ENCODE results near the gene RPL19.

The RPL19 gene

GRCh38 chr17:39222866-39223834, 23.1 kb downstream of the RPL19 start:
- DNase-seq (ENCODE audit: extremely low read depth in 1 of 2, low read depth in 1 of 2): no peak

DNA sequence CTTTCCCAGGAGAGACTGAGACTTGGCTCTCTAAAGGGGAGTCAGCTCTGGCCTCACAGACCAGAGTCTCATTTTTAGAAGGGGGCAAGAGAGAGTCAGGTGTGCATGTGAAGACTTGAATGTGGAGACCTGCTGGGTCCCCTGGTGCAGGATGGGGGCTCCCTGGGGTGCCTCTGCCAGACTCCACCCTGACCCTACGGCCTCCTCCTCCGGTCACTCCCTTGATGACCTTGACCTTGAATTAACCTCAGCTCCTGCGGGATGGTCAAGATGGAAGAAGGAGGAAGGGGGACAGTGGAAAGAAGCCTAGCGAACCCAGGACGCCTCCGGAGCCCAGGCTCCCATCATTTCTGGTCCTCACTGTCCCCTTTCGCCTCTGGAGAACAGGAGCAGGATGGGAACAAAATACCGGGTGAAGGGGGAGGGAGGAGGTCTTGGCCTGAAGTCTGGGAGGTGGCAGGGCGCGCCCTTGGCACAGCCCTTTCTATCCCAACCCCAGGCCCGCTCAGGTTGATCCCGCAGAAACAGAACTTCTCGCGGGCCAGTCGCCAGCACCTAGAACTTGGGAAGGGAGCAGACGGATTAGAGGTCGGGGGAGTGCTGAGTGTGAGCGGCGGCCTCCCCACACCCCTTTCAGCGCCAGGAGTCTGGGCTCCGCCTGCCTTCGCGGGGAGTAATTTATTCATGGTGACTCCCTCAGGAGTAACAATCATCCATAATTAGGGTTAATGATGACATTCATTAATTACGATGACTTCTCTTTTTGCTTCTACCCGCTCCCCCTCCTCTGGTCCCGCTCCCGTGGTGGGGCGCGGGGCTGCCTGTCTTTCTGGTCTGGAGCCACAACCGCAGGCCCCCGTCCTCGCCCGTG, 24.1 kb downstream of the RPL19 start:
- no peak for DNase-seq (ENCODE audit: extremely low read depth in 1 of 2, low read depth in 1 of 2)

GRCh38 chr17:39224778-39225307, 24.8 kb downstream of the RPL19 start:
- no peak for DNase-seq (ENCODE audit: extremely low read depth in 1 of 2, low read depth in 1 of 2)

DNA sequence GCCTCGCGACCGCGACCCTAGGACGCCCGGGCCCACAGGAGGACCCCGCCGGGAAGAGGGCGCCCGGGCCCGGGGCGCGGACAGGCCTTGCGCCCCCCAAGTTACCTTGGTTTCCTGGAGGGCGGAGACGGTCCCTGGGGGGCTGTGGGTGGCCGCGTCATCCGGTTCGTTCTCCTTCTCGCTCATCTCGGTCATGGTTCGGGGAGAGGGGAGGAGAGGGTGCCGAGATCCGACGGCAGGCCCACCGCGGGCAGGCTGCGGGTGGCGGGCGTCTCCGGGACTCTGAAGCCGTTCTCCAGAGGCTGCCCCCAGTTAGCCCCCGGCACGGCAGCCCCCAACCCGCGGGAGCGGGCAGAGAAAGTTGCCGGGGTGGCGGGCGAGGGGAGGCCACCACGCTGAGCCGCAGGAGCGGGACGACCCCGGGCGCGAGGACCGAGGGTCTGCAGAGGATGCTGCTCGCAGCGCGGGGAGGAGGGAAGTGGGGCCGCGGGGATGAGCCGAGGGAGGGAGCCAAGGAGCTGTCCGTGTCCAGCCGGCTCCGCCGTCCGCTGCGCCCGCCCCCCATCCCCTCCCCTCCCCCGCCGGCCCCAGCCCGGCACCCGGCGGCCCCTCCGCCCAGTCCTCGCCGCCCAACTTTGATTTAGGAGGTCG, 25.4 kb downstream of the RPL19 start, which contains the start of gene STAC2:
Gene STAC2 (minus strand): TSS at position 638 of the 651 bp plus-strand sequence. CDS start 443 bp downstream, at position 195.
- no peak for DNase-seq (ENCODE audit: extremely low read depth in 1 of 2, low read depth in 1 of 2)

DNA sequence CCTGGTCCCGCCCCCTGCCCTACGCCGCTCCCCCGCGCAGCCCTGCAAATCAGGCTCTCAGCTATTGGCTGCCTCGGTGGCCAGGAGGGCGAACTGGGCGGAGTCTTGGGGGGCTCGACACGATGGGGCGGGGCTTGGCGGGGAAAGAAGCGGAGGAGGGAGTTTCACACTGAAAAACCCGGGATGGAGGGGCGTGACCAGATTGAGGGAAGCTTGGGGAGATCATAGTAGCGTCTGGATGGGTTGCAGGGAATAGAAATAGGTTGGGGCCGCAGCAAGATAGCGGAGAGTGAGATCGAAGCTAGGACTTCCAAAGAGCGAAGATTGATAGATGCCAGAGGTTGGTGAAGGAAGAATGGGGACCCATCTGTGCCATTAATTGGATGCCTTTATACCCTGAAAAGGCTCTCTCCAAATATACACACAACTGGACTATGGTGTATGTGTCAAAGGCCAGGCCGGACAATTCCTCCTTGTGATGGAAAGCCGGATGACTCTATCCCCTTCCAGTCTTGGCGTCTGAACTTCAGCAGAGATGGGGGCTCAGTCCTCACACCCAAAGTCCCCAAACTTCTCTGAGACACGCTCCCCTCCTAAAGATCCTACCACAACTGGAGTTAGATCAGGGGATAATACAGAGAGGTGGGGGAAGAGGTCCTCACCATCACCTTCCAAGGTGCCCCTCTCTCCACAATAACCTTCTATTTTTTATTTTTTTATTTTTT, 26.0 kb downstream of the RPL19 start:
- DNase-seq (ENCODE audit: extremely low read depth in 1 of 2, low read depth in 1 of 2): peak; percentile 43 to 49

GRCh38 chr17:39227364-39227919, 27.4 kb downstream of the RPL19 start:
- DNase-seq (ENCODE audit: extremely low read depth in 1 of 2, low read depth in 1 of 2): no peak

DNA sequence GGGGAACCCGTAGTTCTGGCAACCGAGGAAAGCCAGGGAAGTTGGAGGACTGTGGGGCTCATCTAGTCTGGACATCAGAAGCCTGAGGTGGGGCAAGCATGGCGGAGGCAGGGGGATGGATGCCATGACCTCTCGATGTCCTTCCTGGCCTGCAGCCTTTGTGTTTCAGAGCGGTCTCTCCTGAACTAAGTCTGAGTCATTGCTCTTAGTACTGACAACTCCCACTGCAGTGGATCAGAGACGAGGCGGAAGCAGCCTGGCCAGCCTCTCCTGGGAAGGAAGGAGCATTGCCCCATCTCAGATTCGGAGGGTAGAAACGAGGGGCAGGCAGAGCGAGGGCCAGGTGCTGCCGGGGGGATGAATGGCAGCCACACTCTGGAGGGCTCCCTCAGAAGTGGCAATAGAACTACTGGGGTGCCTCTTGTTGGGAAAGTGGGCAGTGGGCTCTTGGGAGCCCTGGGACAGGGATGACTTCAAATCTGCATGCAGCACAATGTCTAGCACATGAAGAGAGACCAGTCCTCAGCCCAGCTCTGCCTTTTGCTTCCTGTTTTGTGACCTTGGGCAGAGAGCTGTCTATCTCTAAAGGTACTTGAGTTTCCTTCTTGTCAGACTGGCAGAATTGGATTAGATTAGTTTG, 29.3 kb downstream of the RPL19 start:
- no peak for DNase-seq (ENCODE audit: extremely low read depth in 1 of 2, low read depth in 1 of 2)

DNA sequence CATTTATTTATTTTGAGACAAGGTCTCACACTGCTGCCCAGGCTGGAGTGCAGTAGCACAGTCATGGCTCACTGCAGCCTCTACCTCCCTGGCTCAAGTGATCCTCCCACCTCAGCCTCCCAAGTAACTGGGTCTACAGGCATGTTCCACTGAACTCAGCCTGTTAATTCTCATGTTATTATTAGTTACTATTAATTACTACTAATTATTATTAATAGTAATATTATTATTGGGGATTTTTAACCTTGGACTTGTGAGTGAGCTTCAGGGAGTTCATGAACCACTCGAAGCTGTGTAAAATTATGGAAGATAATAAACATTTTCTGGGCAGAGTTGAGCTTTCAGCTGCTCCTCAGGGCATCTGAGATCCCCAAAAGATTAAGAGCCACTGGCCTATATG, 30.3 kb downstream of the RPL19 start:
- DNase-seq (ENCODE audit: extremely low read depth in 1 of 2, low read depth in 1 of 2): no peak

DNA sequence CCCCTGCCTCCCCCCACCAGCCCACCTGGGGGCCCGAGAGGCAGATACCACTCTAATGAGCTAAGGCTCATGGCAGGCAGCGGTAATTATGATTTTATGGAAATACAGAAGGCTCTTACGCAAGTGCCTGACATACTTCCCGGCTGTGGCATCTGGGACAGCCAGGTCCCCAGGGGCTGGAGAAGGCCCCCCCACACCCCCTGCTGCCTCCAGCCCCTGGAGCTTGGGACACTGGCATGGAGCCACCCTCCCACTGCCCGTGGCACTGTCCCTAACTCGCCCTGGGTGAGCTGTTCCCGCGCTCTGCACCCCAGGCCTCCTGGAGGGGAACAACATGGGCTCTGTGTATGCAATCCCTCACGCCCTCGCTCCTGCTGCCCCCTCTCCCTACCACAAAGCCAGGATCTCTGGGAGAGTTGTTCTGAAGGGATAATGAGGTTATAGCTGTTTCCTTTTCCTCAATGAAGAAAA, 31.0 kb downstream of the RPL19 start:
- no peak for DNase-seq (ENCODE audit: extremely low read depth in 1 of 2, low read depth in 1 of 2)

DNA sequence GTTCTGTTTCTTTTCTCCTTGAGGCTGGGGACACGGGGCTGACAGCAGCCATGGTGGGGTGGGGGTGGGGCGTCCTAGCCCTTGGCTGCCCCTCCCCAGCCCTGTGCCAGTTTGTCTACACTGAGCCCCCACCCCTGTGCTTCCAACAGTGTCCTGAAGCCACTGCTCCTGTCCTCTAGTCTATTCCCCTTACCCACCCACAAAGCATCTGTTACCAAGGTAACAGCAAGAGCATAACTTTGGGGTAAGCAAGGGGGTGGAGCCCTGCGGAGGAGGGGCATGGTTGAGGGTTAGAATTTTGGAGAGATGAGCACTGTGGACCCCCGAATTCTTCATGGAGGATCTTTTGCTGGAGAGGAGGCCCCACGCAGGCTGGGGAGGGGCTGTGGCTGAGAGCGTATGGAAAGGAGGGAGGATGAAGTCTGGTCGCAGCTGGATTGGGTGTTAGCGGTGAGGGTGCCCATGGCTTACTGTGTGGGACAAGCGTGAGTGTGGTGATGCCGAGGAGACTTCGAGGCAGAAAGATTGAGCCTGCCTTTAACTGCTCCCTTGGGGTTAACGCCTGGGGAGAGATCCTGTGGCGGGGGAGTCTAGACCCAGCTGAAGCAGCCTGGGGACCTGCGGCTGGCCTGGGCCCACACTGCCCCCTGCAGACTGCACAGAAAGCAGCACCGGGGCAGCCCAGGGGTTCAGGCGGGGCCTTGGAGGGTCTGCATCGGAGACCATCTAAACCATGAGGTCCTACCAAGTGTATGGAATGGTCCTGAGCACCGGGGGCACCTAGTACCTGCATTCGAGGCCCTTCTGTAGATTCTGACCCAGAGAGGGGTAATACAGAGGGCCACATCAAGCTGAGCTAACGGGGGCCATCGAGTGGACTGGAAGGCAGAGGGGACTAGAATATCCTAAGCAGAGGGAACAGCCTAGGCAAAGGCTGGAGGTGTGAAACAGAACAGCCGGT, 31.8 kb downstream of the RPL19 start:
- peak; percentile 34 to 39 for DNase-seq (ENCODE audit: extremely low read depth in 1 of 2, low read depth in 1 of 2)

GRCh38 chr17:39235555-39236449, 35.7 kb downstream of the RPL19 start:
- DNase-seq (ENCODE audit: extremely low read depth in 1 of 2, low read depth in 1 of 2): no peak

DNA sequence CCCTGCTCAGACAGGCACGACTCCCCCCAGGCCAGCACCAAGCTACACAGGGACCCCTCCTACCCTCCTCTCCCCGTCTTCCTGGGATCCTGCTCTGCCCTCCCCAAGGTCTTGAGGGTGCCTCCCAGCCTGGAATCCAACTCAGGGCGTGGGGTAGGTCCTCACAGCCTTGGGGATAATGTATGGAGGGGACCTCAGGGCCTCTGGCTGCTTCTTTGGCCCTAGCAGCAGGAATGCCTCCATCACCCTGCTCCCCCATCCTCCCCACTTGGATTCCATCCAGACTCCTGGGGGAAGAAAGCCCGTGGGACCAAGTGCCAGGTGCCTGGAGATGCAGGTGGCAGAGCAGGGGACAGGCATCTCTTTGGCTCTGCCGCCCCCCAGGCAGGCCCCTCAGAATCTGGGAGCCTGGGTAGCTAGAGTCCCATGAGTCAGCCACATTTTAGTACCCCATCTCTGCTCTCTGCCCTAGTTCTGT, 36.4 kb downstream of the RPL19 start:
- no peak for DNase-seq (ENCODE audit: extremely low read depth in 1 of 2, low read depth in 1 of 2)

DNA sequence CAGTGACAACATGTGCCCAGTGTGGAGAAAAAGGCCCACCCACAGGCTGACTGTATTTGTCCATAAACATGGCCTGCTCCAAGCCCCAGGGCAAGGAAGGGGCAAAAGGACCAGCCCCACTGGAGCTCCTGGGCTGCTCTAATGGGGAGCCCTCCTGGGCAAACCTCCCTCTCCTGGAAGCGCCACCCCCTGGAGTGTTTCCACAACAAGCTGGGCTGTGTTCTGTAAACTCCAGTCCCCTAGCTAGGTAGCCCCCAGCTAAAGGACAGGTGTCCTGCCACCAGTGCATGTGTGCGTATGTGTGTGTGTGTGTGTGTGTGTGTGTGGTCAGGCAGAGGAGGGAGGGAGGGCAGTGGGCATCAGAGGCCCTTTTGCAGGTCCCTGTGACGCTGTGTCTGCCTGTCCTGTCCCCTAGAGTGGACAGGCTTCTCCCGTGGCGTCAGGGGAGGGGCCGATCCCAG, 36.9 kb downstream of the RPL19 start:
- no peak for DNase-seq (ENCODE audit: extremely low read depth in 1 of 2, low read depth in 1 of 2)

DNA sequence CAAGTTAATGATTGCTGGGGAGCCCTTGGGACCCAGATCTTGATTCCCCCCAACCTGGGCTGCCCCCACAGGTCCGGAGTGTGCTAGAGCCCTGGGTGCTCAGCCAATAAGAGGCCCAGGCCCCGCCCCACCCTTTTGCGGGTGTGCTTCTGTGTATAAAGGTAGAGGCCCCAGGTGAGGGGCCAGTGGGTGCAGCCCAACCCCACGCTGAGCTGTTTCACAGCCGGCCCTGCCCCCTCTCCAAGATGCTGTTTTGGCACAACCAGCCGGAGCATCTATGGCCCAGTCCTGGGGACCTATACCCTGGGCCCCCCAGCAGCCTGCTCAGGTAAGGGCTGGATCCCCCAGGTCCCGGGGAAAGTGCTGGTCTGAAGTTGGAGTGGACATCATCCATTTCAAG, 37.5 kb downstream of the RPL19 start:
- DNase-seq (ENCODE audit: extremely low read depth in 1 of 2, low read depth in 1 of 2): no peak

DNA sequence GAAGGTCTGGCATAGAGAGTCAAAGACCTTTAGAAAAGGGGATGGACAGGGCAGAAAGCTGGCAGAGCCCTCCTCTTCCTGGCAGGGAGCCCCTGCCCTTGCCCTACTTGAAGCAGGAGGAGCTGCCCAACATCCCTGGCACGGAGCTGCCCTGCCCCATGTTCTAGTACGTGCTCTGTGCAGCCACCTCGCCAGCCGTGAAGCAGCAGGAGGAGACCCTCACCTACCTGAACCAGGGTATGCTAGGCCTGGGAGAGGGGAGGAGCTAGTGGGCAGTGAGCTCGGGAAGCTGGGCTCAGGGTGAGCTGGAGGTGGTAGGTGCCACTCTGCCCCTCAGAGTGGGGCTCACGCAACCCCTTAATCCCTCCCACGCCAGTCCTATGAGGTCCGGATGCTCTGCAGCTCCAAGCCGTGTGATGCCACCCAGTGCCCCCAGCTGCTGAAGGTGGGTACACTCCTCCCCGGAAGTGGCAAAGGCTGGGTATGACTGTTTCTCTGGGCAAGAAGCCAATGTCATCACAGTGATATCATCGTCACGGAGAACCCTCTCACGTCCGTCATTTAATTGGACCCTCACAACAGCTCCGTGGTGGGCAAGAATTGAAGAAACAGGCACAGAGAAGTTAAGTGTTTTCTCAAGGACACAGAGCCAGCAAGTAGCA, 38.4 kb downstream of the RPL19 start:
- peak; percentile 63 to 68 for DNase-seq (ENCODE audit: extremely low read depth in 1 of 2, low read depth in 1 of 2)

DNA sequence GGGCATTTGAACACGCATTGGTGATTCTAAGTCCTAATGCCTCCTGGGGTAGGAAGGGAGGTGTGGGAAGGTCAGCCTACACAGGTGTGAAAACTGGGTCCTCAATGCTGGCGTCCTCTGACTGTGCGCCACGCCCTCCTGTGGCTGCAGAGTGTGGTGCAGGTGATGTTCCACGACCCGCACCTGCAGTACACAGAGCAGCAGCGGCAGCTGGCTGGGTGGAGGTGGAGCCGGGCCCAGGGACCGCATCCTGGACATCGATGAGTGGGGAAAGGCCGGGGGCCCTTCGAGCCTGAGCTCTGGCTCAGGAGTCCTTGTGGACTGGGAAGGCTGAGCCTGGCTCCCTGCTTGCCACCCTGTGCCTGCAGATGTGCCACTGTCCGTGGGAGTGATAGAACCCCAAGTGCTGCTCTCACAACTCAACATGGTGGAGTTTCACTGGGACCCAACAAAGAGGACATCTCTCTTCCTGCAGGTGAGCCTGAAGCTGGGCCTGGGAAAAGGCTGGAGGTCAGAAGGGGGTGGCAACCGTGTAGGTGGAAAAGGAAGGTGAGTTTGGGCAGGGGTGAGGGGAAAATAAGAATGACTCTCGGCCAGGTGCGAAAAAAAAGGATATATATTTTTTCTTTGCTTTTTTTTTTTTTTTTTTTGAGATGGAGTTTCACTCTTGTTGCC, 39.7 kb downstream of the RPL19 start:
- peak; percentile 38 to 43 for DNase-seq (ENCODE audit: extremely low read depth in 1 of 2, low read depth in 1 of 2)

Data from activated CD8-positive, alpha-beta memory T cell treated with anti-CD3 and anti-CD28 coated beads for 1 hour (primary cell).